ENCODE results near the gene NR5A1.
A peak's percentile ranks its signal among the peaks of the same experiment; 100 is the strongest.

Gene NR5A1

GRCh38 chr9:124511891-124512805, 4.9 kb upstream of the NR5A1 start:
- in situ Hi-C loops (cut with HindIII; ENCODE audit: low pct_unique_long_range_greater_than_20kb, low sequenced_read_pairs): no loop called here
- no peak for DNase-seq (ENCODE audit: low read depth in 1 of 2, low spot score in 1 of 2)
- TF ChIP-seq JUND (IDR thresholded peaks at IDR 0.05; ENCODE audit: low read depth): no peak

- DNase-seq (ENCODE audit: low read depth in 1 of 2, low spot score in 1 of 2): peak in 1 of 2 experiments; percentile 33
- in situ Hi-C loops (cut with HindIII; ENCODE audit: low pct_unique_long_range_greater_than_20kb, low sequenced_read_pairs): no loop called here
- TF ChIP-seq JUND (IDR thresholded peaks at IDR 0.05; ENCODE audit: low read depth): no peak
Measured at GRCh38 chr9:124511426-124511840, 4.2 kb upstream of the NR5A1 start.

GRCh38 chr9:124510650-124511425, 3.6 kb upstream of the NR5A1 start:
- in situ Hi-C loops (cut with HindIII; ENCODE audit: low pct_unique_long_range_greater_than_20kb, low sequenced_read_pairs): no loop called here
- DNase-seq (ENCODE audit: low read depth in 1 of 2, low spot score in 1 of 2): peak in 1 of 2 experiments; percentile 42
- no peak for TF ChIP-seq JUND (IDR thresholded peaks at IDR 0.05; ENCODE audit: low read depth)

GRCh38 chr9:124507880-124508423, 753 bp upstream of the NR5A1 start:
- in situ Hi-C loops (cut with HindIII; ENCODE audit: low pct_unique_long_range_greater_than_20kb, low sequenced_read_pairs): no loop called here
- DNase-seq (ENCODE audit: low read depth in 1 of 2, low spot score in 1 of 2): no peak
- no peak for TF ChIP-seq JUND (IDR thresholded peaks at IDR 0.05; ENCODE audit: low read depth)

- in situ Hi-C loops (cut with HindIII; ENCODE audit: low pct_unique_long_range_greater_than_20kb, low sequenced_read_pairs): no loop called here
- TF ChIP-seq JUND (IDR thresholded peaks at IDR 0.05; ENCODE audit: low read depth): no peak
- no peak for DNase-seq (ENCODE audit: low read depth in 1 of 2, low spot score in 1 of 2)
Measured at GRCh38 chr9:124506433-124506832, 766 bp downstream of the NR5A1 start.

GRCh38 chr9:124505901-124506346, 1.3 kb downstream of the NR5A1 start:
- in situ Hi-C loops (cut with HindIII; ENCODE audit: low pct_unique_long_range_greater_than_20kb, low sequenced_read_pairs): no loop called here
- no peak for DNase-seq (ENCODE audit: low read depth in 1 of 2, low spot score in 1 of 2)
- no peak for TF ChIP-seq JUND (IDR thresholded peaks at IDR 0.05; ENCODE audit: low read depth)

- TF ChIP-seq JUND (IDR thresholded peaks at IDR 0.05; ENCODE audit: low read depth): no peak
- no peak for DNase-seq (ENCODE audit: low read depth in 1 of 2, low spot score in 1 of 2)
- in situ Hi-C loops (cut with HindIII; ENCODE audit: low pct_unique_long_range_greater_than_20kb, low sequenced_read_pairs): no loop called here
Measured at GRCh38 chr9:124505006-124505900, 1.9 kb downstream of the NR5A1 start.

GRCh38 chr9:124504530-124505005, 2.6 kb downstream of the NR5A1 start:
- no peak for TF ChIP-seq JUND (IDR thresholded peaks at IDR 0.05; ENCODE audit: low read depth)
- in situ Hi-C loops (cut with HindIII; ENCODE audit: low pct_unique_long_range_greater_than_20kb, low sequenced_read_pairs): no loop called here
- DNase-seq (ENCODE audit: low read depth in 1 of 2, low spot score in 1 of 2): no peak

GRCh38 chr9:124503713-124504529, 3.3 kb downstream of the NR5A1 start:
- TF ChIP-seq JUND (IDR thresholded peaks at IDR 0.05; ENCODE audit: low read depth): no peak
- no peak for DNase-seq (ENCODE audit: low read depth in 1 of 2, low spot score in 1 of 2)
- in situ Hi-C loops (cut with HindIII; ENCODE audit: low pct_unique_long_range_greater_than_20kb, low sequenced_read_pairs): no loop called here

- no peak for TF ChIP-seq JUND (IDR thresholded peaks at IDR 0.05; ENCODE audit: low read depth)
- in situ Hi-C loops (cut with HindIII; ENCODE audit: low pct_unique_long_range_greater_than_20kb, low sequenced_read_pairs): no loop called here
- no peak for DNase-seq (ENCODE audit: low read depth in 1 of 2, low spot score in 1 of 2)
Measured at GRCh38 chr9:124502711-124503702, 4.2 kb downstream of the NR5A1 start.

Data from T47D (cell line).